ENCODE measurements around the gene AHCYL2. TPM values are rescaled to one million over a fixed set of nuclear protein-coding genes. Genes with fewer than 3 reads are reported as not detected.

The AHCYL2 gene
- total and polyA plus RNA-seq, 2 donors (not counting 1 experiment from before 2014, with no cell fraction given) = 8.8 to 26.2 TPM

- H3K9me3 ChIP-seq (ENCODE audit: control extremely low read depth in 1 of 3, control insufficient read depth in 2 of 3, insufficient read depth in 1 of 3, low read length in 2 of 3) = peaks cover 0 to 2% (median 0%) of the 10 kb centered on the region in 3 donors
- no peaks in the 10 kb centered on the region for H3K79me2 ChIP-seq (ENCODE audit: control insufficient read depth, insufficient read depth, low read length)
- TF ChIP-seq EZH2 (IDR thresholded peaks at IDR 0.05; ENCODE audit: borderline replicate concordance, insufficient read depth, low read depth, low read length, poor library complexity, severe bottlenecking) = no peak
- TF ChIP-seq CTCF (IDR thresholded peaks at IDR 0.05) = no peak
- no peak for ATAC-seq (ENCODE audit: low read depth)
- no peaks in the 10 kb centered on the region for H4K20me1 ChIP-seq (ENCODE audit: control insufficient read depth, insufficient read depth, low read length, poor library complexity, severe bottlenecking)
- intact Hi-C loops (cut with micrococcal nuclease) = no loop called here
- ChIA-PET POLR2A (interaction anchor here (0.6 kb wide), 1 partner anchor 849 kb away, joined by 6 read pairs; no protein-coding TSS in a partner anchor), CTCF (no interaction called here)
- no peaks in the 10 kb centered on the region for H3K27me3 Mint-ChIP-seq
- no peaks in the 10 kb centered on the region for H3K27me3 ChIP-seq (replicated peaks in 1 of 4; ENCODE audit: control extremely low read depth in 1 of 4, control insufficient read depth in 3 of 4, insufficient read depth in 4 of 4, low read length in 3 of 4)
- H3K27ac ChIP-seq (ENCODE audit: low read length in 2 of 2) = no peak overlapping the region
- H3K4me1 Mint-ChIP-seq = no peaks in the 10 kb centered on the region
- H3K4me1 ChIP-seq (ENCODE audit: control insufficient read depth in 2 of 2, insufficient read depth in 2 of 2, low read length in 2 of 2) = no peaks in the 10 kb centered on the region
- H3K9me3 Mint-ChIP-seq (ENCODE audit: insufficient read depth) = peaks cover 7% of the 10 kb centered on the region
- no peak overlapping the region for H3K27ac Mint-ChIP-seq
- no peak overlapping the region for H3K9ac ChIP-seq (ENCODE audit: low read length)
- H2AFZ ChIP-seq (ENCODE audit: insufficient read depth, low read depth, low read length, poor library complexity, severe bottlenecking) = no peak overlapping the region
- DNase-seq = no peak
- H3K4me3 ChIP-seq (ENCODE audit: control extremely low read depth in 1 of 5, extremely low read depth in 1 of 5, insufficient read depth in 1 of 5, low read depth in 2 of 5, low read length in 4 of 5) = no peak overlapping the region
- H3K4me2 ChIP-seq (replicated peaks; ENCODE audit: low read depth, low read length, poor library complexity, severe bottlenecking) = no peak overlapping the region
- no peaks in the 10 kb centered on the region for H3K36me3 ChIP-seq (replicated peaks in 1 of 2; ENCODE audit: control extremely low read depth in 1 of 2, control insufficient read depth in 1 of 2, extremely low read depth in 1 of 2, insufficient read depth in 2 of 2, low read length in 1 of 2)
- no peak overlapping the region for H3K4me3 Mint-ChIP-seq
Observed at GRCh38 chr7:129450295-129450694, 225.5 kb downstream of the AHCYL2 start.

GRCh38 chr7:129452589-129453231, 227.9 kb downstream of the AHCYL2 start:
- H3K4me2 ChIP-seq (replicated peaks; ENCODE audit: low read depth, low read length, poor library complexity, severe bottlenecking) = no peak overlapping the region
- Mint-ChIP-seq H3K9me3 (ENCODE audit: insufficient read depth) (peaks cover 7% of the 10 kb centered on the region), H3K4me3 (no peak overlapping the region), H3K4me1 (no peaks in the 10 kb centered on the region), H3K27ac (no peak overlapping the region), H3K27me3 (no peaks in the 10 kb centered on the region)
- TF ChIP-seq CTCF (IDR thresholded peaks at IDR 0.05) (no peak), EZH2 (IDR thresholded peaks at IDR 0.05; ENCODE audit: borderline replicate concordance, insufficient read depth, low read depth, low read length, poor library complexity, severe bottlenecking) (no peak)
- DNase-seq (no peak), ATAC-seq (ENCODE audit: low read depth) (no peak)
- no peak overlapping the region for H3K27ac ChIP-seq (ENCODE audit: low read length in 2 of 2)
- intact Hi-C loops (cut with micrococcal nuclease) = no loop called here
- WGBS (ENCODE audit: insufficient coverage) = no CpG with 5 or more reads among the region's 2 CpGs
- H3K4me3 ChIP-seq (ENCODE audit: control extremely low read depth in 1 of 5, extremely low read depth in 1 of 5, insufficient read depth in 1 of 5, low read depth in 2 of 5, low read length in 4 of 5) = no peak overlapping the region
- H3K27me3 ChIP-seq (replicated peaks in 1 of 4; ENCODE audit: control extremely low read depth in 1 of 4, control insufficient read depth in 3 of 4, insufficient read depth in 4 of 4, low read length in 3 of 4) = no peaks in the 10 kb centered on the region
- POLR2A ChIA-PET = no interaction called here
- H3K9ac ChIP-seq (ENCODE audit: low read length) = no peak overlapping the region
- H4K20me1 ChIP-seq (ENCODE audit: control insufficient read depth, insufficient read depth, low read length, poor library complexity, severe bottlenecking) = no peaks in the 10 kb centered on the region
- no peak overlapping the region for H2AFZ ChIP-seq (ENCODE audit: insufficient read depth, low read depth, low read length, poor library complexity, severe bottlenecking)
- peaks cover 0 to 2% (median 0%) of the 10 kb centered on the region in 3 donors for H3K9me3 ChIP-seq (ENCODE audit: control extremely low read depth in 1 of 3, control insufficient read depth in 2 of 3, insufficient read depth in 1 of 3, low read length in 2 of 3)
- no peaks in the 10 kb centered on the region for H3K4me1 ChIP-seq (ENCODE audit: control insufficient read depth in 2 of 2, insufficient read depth in 2 of 2, low read length in 2 of 2)
- H3K36me3 ChIP-seq (replicated peaks in 1 of 2; ENCODE audit: control extremely low read depth in 1 of 2, control insufficient read depth in 1 of 2, extremely low read depth in 1 of 2, insufficient read depth in 2 of 2, low read length in 1 of 2) = no peaks in the 10 kb centered on the region
- no peaks in the 10 kb centered on the region for H3K79me2 ChIP-seq (ENCODE audit: control insufficient read depth, insufficient read depth, low read length)
- CTCF ChIA-PET = interaction anchor here (0.6 to 1.7 kb wide), 3 partner anchors 19 to 558 kb away, joined by 3 to 5 read pairs (median 5); no protein-coding TSS in a partner anchor

All from B cell (primary cell).